GM18907 (cell line): ENCODE data around the gene PBLD.
"Not testable (repeated sequence)": the region's sequence is repeated elsewhere in the genome, so short reads cannot be mapped to it uniquely, and the experiment has no call there.

Experiments used
- ATAC-seq: cut with Tn5 transposase; IDR thresholded peaks from one replicate; pipeline ENCODE4 v1.9.1; 2021; ENCODE audit warnings: mild to moderate bottlenecking, moderate library complexity; ENCODE audit not compliant: unreplicated experiment

PBLD gene

DNA sequence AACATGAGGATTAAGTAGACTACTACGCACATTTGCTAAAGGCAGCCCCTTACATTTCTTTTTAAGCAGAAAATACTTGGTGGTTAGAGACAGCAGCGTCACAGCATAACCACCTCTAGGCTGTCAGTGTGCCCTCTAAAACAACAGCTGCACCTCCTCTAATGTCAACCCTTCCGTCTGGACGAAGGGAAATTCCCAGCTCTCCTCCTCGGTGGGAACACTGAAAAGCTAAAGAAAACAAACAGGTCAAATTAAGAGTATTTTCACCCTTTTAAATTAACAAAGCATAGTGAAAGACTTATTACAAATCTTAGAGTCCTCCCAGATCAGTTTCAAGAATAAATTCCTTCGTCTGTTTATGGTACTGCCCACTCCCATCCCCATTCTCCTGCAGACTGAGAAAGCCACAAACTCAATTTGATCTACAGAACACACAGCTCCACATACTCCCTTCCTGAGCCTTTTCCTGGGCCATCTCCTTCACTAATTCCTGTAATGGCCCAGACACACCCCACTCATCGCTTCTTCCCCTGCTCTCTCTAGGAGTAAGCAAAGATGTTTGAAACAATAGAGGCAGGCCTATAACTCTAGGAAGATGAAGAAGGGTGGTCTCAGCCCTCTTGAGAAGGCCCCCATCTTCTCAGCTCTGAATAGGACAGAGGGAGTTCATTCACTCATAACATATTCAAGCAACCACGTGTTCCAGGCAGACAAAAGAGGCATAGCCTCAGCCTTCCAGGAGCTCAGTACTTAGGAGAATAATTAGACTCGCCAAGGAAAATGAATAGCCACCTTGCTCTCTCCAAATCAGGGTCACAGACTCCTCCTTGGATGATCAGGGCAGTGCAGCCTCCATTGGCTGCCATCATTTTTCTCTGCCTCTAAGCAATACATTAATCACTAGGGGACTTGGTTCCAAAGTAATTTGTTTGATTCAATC is 48.4 kb downstream of the PBLD start:
- no peak for ATAC-seq

DNA sequence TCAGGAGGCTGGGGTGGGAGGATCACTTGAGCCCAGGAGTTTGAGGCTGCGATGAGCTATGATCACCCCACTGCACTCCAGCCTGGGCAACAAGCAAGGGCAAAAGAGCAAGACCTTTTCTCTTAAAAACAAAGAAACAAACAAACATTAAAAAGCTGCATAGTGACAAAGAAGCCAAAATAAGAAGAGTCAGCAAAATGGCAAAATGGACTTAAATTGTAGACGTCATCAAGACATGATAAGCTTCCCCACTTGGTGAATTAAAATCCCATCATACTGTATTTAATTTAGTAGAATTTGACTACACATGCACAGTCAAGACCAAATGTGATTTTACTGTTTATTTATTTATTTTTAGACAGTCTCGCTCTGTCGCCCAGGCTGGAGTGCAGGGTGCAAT is 52.0 kb downstream of the PBLD start:
- no peak for ATAC-seq

DNA sequence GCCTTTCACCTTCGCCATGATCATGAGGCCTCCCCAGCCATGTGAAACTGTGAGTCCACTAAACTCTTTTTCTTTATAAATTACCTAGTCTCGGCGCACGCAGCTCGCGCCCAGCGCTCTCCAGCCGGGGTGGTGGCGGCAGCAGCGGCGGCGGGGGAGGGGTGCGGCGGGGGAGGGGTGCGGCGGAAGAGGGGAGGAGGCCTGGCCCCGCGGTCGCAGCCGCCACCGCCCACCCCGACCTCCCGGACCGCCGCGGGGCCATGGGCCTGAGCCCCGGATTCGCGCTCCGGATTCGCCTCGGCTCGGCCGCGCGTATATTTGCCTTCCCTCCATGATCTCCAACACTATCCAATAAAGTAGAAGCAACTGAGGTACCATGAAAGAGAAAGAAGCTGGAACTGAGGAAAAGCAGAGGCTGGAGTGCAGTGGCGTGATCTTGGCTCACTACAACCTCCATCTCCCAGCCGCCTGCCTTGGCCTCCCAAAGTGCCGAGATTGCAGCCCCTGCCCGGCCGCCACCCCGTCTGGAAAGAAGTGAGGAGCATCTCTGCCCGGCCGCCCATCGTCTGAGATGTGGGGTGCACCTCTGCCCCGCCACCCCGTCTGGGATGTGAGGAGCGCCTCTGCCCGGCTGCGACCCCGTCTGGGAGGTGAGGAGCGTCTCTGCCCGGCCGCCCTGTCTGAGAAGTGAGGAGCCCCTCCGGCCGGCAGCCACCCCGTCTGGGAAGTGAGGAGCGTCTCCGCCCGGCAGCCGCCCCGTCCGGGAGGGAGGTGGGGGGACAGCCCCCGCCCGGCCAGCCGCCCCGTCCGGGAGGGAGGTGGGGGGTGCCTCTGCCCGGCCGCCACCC is 53.6 kb downstream of the PBLD start:
- not testable (repeated sequence) for ATAC-seq

DNA sequence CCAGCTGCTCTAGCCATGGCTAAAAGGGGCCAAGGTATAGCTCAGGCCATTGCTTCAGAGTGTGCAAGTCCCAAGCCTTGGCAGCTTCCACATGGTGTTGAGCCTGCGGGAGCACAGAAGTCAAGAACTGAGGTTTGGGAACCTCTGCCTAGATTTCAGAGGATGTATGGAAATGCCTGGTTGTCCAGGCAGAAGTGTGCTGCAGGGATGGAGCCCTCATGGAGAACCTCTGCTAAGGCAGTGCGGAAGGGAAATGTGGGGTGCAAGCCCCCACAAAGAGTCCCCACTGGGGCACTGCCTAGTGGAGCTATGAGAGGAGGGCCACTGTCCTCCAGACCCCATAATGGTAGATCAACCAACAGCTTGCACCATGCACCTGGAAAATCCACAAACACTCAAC is 54.9 kb downstream of the PBLD start:
- ATAC-seq: not testable (repeated sequence)

DNA sequence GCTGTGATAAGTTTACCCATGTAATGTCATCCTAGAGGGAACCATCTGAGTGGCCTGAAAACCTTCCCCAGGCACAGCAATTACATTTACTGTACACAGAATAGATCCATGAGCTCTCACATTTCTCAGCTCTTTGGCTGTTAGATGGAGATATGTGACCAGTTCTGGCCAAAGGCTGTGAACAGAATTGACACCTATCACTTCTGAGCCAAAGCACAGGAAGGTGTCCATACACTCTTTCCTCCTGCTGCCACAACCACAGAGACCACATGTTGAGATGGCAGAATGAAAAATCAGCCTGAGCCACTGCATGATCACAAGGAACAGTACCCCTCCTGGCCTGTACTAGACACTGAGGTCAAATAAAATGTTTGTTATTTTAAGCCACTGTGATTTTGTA is 56.5 kb downstream of the PBLD start:
- ATAC-seq: no peak

DNA sequence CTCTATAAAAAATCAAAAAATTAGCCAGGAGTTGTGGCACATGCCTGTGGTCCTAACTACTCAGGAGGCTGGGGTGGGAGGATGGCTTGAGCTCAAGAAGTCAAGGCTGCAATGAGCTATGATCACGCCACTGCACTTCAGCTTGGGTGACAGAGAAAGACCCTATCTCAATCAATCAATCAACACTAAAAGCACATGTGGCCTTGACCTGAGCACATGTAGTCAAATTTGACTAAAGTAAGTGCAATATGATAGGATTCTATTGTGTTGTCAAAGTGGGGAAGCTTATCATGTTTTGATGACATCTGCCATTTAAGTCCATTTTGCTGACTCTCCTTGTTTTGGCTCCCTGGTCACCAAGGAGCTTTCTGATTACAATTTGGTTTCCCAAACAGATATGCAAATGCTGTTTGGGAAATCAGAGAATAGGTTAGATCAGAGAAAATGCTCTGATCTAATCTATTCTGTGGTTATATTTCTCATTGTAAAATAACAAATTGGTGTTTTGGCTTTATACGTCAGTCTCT is 57.1 kb downstream of the PBLD start:
- ATAC-seq: no peak

DNA sequence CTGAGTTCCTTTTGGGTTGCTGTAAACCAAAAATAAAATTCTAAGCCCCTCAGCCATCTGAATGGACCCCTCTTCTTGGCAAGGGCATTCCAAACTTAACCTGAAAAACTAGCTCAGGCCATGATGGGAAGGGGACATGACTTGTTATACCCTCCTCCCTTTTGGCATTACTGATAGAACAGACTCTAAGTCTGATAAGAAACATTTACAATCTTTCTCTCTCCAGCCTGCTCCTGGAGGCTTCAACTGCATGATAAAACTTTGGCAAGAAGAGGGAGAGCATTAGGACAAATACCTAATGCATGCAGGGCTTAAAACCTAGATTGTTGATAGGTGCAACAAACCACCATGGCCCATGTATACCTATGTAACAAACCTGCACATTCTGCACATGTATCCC is 59.9 kb downstream of the PBLD start:
- no peak for ATAC-seq

DNA sequence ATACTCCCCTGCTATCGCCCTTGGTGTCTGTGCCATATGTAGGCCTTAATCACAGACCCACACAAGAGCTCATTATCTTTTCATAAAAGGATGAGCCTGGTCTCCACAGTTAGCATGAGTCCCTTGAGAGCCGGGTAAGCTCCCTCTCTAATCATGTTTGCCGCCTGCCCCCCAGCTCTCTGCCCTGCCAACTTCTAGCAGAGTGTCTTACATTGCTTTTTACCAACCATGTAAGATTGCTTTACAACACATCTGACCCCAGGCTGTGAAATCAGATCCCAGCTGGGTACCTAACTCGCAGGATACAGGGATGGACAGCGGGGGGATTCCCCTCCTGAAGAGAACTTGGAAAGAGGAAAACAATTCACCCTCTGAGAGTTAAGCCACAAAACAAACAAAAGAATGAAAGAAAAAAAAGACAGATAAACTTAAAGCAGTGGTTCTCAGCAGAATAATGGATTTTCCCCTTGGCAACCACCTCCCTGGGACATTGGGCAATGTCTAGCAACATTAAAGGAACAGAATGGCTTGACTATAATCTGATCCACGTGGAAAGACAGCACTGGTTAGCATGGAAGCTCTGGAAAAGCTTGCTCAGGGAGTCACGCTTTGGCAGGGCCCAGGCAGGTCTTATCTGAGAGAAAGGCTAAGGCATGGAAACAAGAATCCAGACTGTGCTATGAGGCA is 61.4 kb downstream of the PBLD start:
- ATAC-seq: no peak

DNA sequence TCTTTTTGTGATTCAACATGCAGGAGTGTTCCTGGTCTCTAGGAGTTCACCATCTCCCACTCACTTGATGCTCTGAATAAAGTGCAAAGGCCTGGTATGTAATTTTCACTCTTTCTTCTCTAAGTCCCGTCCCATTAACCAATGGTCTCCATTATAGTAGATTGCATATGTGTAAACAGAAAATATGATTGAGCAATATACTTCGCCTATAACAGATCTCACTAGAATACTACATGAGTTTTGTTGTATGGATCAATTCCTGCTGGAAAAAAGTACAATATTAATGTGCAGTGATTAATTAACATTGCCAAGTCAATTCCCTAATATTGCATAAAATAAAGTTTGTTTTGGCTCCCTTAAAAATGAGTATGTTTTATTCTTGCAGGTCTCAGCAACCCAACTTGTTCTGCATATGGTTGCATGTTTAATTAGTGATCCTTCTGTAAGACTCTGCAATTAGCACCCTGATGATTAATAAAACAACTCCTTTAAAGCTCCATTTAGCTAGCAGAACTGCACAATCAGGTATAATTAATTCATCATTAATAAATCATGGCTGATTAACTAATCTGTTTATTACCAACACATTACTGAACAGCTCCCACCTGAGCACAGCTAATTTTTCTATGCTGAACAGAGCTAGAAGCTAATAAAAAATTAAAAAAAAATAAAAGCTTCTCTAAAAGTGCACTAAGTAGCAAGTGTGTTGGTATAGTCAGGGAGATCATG is 63.0 kb downstream of the PBLD start:
- no peak for ATAC-seq

DNA sequence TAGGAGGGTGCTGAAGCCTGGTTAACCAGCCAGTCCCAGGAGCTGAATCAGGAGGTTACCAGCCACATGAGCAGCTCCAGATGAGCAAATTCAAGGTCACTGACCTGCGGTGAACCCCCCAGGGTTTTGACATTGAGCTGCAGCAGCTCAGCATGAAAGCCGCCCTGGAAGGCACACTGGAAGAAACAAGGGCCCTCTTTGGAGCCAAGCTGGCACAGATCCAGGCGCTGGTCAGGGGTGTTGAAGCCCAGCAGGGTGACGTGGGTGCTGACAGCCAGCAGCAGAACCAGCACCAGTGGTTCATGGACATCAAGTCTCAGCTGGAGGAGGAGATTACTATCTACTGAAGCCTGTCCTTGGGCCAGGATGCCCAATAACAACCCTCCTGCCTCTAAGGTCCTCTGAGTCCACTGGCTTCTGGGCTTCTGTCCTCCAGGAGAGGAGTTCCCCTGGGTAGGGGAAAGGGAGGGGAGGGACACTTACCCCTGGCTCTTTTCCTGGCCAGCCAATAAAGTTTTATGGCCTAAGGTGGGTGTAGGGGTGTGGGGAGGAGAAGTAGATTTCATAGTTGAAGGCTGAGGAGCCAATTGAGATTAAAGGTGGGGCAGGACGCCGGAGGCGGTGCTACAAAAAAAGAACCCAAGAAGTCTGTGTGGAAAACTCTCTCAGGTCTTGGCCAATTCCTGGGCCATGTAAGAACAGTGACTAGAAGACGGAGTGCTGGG is 71.4 kb downstream of the PBLD start:
- ATAC-seq: no peak

DNA sequence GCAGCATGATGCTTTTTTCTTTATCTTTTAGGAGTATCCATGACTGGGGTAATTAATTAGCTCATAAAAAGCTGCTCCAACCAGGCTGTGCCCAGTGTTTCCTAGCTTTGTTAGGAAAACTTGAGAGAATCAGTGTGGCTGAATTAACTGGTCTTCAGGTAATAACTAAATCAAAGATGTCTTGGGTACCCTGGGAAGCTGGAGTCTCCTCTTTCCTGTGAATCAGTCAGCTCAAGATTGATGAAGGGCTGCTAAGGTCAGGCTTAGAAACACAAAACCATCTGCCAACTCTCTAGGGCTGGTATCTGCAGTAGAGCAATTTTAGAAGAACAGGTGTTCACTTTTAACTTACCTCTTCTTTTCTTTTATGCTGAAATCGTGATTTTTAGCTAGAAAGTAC is 79.4 kb downstream of the PBLD start:
- ATAC-seq: no peak

DNA sequence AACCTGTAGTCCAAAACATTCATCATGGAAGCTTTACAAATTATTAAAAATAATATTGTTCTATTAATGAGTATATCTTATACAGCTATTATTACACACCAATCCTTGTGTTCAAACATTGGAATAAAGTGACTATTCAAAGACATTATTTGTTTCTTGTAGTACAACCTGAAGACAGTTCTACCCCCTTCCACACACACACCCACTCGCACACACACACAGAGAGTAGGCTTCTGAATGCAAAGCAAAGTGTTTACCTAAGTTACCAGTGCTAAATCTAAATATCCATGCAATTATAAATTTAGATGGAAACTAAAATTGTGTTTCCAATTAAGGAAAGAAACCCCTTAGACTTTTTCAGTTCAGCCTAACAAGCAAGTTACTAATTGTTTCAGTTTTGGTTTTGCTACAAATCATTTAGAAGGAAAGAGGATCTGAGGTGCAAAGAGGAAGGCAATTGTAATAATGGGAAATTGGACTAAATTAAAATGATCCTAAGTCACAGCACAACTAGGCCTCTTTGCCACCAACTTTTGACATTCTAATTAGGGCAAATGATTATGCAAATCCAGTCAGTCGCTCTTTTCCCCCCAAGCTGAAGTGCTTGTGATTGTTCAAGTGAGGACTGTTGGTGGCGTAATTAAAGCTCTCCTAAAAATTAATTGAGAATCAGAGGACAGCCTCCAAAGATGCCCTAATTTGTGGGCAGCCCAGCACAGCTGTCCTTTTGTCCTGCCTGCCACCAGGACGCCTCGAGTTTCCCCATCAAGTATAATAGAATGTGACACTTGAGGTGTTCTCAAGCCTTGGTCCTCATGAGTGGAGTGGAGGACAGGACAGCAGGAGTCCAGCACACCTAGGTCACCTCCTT is 80.9 kb downstream of the PBLD start:
- ATAC-seq: no peak

DNA sequence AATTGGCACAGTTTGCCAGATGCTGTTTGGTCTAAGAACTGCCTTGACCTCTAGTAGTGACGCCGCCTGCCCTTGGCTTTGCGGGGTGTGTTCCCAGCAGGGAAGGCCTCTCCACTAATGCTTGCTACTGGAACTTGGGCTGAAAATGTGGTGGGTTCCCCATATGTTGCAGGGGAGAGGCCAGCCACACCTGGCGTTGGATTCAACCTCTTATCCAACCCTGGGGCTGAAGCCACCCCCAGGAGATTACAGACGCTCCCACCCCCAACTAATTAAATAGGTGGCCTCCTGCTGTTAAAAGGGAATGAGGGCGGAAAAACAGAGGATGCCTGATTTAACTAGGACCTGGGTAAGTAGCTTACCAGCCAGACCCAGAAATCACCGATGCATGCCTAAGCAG is 81.6 kb downstream of the PBLD start:
- no peak for ATAC-seq

DNA sequence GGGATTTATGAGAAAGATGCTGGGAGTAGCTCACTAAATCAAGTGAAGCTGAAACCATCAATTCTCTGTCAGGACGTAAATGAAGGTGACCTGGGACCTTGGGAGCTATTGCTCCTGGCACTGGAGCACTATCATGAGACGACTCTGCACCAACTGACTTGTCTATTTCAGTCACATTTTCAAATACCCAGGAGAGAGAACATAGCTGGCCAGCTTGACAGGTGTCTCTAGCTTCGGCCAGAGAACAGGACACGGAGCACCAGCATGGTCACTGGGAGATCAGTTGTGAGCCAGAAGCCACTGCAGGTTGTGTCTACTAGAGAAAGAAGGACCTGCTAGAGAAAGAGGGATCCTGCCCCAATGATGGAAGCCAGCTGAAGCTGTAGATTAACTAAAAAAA is 83.4 kb downstream of the PBLD start:
- ATAC-seq: no peak

DNA sequence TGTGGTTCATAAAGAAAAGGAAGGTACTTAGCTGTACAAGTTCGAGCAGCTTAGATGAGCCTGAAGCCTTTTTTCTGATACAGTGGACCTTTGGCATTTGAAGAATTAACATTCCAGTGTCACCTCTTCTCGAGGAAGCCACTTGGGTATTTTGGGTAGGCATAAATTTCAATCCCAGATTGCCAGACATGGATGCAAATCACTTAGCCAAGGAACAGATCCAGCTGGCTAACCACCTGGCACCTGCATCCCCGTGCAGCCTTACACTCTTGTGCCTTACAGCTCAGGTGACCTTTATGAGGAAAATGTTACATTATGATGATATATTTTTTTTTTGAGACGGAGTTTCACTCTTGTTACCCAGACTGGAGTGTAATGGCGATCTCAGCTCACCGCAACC is 84.8 kb downstream of the PBLD start:
- ATAC-seq: no peak

DNA sequence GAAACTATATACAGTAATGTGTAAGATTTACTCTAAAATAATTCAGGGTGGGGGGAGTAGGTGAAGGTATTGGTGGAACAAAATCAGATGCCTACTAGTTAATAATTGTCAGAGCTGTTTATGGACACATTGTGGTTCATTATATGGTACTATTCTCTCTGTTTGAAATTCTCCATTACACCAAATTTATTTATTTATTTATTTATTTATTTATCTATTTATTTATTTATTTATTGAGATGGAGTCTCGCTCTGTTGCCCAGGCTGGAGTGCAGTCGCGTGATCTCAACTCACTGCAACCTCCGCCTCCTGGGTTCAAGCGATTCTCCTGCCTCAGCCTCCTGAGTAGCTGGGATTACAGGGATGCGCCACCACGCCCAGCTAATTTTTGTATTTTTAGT is 86.3 kb downstream of the PBLD start:
- ATAC-seq: not testable (repeated sequence)

DNA sequence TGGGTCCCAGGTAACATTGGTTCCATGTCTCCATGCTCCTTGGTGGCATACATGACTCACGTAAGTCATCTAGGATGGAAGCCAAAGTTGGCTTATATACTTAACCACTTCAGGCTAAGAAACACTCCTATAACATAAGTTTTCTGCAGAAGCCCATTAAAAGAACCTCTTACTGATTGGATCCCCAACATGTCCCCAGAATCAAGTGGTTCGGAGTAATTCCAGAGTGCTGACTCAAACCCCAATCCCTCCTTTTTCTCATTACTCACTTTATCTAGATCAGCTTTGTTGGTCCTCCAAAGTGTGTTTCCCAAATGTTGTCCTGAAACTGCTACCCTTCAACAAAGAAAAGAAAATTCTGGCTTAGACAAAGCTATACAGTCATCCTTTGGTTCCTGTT is 90.7 kb downstream of the PBLD start:
- ATAC-seq: no peak

DNA sequence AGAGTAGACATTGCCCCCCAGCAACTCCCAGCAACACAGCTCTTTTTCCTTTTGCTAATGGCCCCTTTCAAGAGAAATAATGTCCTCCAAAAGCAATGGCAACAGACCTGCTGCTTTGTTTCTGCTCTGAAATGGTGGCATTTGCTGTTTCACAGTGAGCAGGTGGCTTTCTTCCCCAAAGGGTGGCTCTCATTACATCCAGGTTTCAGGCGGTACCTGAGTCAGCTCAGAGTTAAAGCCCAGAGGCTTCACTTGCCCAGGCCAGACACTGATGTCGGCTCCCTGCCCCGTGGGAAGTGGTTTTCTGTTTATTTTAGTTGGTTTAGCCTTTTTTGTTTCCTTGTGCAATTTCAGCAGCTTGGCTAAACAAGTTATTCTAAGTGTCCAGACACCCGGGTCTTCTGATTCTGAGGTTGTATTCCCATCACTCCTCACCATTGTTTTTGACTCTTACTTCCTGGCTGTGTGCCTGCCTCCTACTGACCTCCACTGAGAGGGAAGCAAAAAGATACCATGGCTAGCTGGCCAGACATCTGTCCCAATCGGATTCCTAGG is 93.1 kb downstream of the PBLD start:
- ATAC-seq: no peak

DNA sequence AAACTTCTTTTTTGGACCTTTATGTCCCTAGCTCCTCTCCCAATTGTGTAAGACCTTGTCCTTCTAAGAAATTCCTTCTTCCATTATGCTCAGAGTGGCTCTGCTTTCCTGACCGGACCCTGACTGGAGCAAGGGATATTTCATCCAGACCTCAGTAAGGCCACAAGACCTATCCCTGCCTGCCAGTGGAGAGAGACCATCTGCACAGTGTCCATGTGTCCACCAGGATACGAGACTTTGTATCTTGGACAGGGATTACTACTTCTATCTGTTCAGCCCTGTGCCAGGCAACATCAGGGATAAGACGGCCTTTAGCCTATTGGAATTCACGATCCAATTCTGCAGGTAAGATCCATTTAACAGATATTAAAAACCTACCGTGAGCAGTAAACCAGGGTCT is 93.7 kb downstream of the PBLD start:
- no peak for ATAC-seq
